ENCODE measurements around the gene PPP1R14D.

Gene PPP1R14D

GRCh38 chr15:40850576-40851112, 22.1 kb upstream of the PPP1R14D start:
- no peak for FAIRE-seq

DNA sequence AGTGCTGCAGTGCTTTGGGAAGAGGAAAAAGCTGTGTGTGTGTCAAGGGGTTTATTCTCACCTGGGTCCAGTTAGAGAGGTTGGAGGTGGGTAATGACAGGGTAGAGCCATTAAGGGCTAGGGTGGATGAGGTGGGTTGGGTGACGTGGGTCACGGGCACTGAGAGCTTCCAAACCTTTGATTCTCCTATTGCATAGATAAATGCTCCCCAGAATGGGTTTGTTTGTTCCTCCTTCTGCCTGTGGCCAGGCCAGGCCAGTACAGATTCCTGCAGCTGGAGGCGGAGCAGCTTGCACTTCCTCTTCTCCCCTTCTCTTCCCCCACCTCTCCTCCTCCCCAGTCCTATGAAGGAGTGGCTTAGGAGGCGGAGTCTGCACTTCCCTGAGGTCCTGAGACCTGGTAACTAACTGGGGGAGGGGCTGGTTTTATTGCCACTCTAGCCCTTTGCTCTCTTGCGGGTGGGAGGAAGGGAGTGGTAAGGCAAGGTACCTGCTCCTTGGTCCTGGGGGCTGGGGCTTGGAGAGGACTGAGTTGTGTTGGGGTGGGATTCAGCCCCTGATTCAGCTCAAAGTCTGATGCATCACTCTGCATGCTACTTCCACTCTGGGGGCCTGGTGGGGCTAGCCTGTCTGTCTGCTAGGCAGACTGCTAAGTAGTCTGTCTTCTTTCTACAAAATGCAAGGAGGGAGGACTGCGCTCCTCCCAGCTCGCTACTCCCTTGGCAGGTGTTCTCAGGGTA, 18.9 kb upstream of the PPP1R14D start:
- FAIRE-seq = no peak

DNA sequence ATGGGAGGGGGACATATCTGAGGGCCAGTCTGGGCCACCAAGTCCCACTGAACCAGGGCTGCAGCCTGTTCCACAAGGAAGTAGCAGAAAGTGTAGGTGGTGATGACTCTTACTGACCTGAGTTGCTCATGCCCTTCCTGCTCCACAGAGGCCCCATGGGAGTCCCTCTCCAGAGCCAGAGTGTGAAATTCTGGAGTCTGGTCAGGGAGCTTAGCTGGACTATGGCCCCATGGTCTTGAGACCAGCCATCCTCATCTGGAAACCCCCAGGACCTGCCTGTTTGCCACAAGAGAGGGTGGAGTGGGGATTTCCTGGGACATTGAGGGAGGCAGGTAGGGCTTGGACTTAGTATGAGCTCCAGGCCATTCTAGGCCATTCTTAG, 18.3 kb upstream of the PPP1R14D start:
- no peak for FAIRE-seq

- no peak for FAIRE-seq
Measured at GRCh38 chr15:40845511-40846284, 17.2 kb upstream of the PPP1R14D start.

DNA sequence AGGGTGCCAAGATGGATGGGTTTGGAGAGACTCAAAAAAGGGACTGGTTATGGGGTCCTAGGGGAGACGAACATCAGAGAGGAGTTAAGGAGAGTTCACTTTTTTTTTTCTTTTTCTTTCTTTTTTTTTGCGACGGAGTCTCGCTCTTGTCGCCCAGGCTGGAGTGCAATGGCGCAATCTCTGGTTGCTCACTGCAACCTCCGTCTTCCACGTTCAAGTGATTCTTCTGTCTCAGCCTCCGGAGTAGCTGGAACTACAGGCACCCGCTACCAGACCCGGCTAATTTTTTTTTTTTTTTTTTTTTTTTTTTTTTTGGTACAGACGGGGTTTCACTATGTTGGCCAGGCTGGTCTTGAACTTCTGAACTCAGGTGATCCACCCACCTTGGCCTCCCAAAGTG, 16.5 kb upstream of the PPP1R14D start:
- no peak for FAIRE-seq

DNA sequence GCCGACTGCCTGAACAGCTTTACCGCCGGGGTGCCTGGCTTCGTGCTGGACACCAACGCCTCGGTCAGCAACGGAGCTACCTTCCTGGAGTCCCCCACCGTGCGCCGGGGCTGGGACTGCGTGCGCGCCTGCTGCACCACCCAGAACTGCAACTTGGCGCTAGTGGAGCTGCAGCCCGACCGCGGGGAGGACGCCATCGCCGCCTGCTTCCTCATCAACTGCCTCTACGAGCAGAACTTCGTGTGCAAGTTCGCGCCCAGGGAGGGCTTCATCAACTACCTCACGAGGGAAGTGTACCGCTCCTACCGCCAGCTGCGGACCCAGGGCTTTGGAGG, 16.2 kb upstream of the PPP1R14D start:
- FAIRE-seq = no peak

GRCh38 chr15:40843885-40844695, 15.6 kb upstream of the PPP1R14D start, which contains the start of gene SPINT1:
TSS of gene SPINT1 (plus strand) at chr15:40844048. CDS start at chr15:40844555, 507 bp downstream.
- no peak for FAIRE-seq

DNA sequence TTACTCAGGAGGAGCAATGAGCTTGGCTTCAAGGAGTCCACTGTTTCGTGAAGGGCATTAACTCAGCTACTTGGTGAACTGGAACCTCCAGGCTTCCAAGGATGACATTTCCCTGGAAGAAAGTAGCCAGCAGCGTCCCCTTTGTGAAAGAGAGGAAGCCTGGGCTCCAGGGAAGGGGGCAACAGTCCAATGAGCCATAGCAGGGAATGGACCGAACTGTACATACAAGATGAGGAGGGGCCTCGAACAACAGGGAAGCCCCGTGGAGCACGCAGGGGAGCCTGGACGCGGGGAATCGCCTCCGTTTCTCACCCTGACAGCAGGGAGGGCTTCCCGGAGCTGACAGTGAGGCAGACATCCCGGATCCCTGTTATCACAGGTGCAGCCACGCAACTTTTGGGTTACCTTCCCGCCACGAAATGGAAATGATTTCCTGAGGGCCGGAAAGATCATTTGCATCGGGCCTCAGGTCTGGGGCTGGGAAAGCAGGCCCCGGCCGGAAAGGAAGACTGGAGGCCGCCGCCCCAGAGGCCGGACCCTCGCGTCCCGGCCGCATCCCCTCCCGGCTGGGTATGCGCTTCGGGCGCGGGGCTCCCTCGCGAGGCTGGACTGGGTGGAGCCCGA, 14.9 kb upstream of the PPP1R14D start:
- no peak for FAIRE-seq

- no peak for FAIRE-seq
Measured at GRCh38 chr15:40841741-40842140, 13.2 kb upstream of the PPP1R14D start.

- FAIRE-seq = no peak
Measured at GRCh38 chr15:40838756-40839155, 10.2 kb upstream of the PPP1R14D start.

DNA sequence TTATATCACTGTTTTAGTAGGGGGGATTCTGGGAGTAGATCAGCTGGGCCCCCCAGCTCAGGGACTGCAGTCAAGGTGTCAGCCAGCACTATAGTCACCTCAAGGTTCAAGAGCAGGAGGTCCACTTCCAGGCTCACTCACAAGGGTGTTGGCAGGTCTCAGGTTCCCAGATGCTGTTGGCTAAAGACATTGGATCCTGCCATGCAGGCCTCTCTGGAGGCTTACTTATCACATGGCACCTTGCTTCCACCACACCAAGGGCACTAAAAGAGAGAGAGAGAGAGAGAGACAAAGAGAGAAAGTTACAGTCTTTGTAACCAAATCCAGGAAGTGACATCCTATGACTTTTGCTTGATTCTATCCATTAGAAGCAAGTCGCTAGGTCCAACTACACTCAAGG, 7.5 kb upstream of the PPP1R14D start:
- FAIRE-seq = no peak

GRCh38 chr15:40832903-40833302, 4.4 kb upstream of the PPP1R14D start:
- no peak for FAIRE-seq

DNA sequence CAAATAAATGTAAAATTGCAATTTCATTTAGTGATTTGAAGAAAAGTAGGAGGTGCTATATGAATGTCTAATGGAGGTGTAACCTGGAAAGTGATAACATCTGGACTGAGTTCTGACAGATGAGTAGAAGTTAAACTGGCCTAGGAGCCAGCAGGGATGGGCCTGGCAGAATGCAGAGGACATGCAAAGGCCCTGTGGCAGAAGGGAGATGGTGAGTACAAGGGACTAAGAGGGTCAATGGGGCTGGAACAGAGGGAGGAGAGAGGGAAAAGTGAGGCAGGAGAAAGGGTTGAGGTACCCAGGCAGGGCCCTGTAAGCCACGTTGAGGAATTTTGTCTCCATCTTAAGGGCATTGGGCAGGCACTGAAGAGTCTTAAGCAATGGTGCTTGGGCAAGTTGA, 3.4 kb upstream of the PPP1R14D start:
- FAIRE-seq = no peak

- no peak for FAIRE-seq
Measured at GRCh38 chr15:40830884-40831283, 2.4 kb upstream of the PPP1R14D start.

- FAIRE-seq = no peak
Measured at GRCh38 chr15:40829115-40829514, 607 bp upstream of the PPP1R14D start.

- FAIRE-seq = no peak
Measured at GRCh38 chr15:40826423-40827075, 2.0 kb downstream of the PPP1R14D start.

DNA sequence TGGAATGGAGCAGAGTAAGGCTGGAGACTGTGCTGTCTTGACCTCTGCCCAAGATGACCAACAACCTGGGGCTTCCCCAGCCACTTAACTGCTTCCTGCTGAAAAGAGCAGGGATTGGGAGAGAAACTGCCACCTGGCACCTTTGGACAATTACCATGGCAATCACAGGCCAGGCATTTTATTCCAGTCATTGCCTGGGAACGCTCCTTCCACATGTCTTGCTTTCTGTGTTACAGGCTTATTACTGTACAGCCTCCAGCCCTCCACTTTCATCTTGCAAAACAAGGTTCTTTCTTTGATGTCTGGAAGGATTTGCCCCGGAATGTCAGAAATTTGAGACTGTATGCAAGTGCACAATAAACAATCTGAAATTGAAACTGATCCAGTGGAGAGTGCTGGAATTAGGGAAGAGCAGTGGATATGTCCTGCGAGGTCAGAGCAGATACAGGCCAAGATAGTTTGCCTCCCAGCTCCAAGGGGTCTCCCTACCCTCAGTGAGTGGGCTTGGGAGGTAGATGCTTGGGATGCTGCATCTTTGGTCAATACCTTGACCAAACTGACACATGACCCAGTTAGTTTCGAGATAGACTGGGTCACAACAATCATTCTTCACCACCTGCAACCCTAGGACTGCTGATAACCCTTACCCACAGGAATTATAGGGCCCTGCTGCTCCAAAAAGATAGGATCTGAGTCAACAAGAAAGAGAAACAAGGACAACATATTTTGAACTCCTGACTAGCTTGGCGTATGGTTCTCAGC, 2.7 kb downstream of the PPP1R14D start:
- peak; percentile 49 for FAIRE-seq

DNA sequence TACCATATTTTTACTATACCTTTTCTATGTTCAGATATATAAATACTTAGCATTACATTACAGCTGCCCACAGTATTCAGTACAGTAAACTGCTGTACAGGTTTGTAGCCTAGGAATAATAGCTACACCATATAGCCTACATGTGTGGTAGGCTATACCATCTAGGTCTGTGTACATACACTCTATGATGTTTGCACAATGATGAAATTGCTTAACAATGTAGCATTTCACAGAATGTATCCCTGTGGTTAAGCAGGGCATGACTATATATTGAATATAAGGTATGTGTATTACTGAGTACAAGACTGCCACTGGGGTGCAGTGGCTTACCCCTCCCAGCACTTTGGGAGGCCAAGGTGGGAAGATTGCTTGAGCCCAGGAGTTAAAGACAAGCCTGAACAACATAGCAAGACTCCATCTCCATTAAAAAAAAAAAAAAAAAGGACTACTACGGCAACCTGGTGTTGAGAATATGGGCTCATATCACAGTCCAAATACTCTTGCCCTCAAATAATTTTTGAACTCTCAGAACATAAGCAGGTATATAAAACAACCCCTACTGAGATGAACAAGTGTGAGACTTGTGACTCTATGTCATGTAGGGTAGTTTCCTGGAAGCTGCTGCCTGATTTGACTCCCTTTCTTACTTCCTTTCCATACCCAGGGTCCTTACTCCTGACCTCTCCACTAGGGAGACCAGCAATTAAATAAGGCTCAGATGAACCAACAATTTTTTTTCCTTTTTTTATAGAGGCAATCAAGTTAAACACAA, 4.8 kb downstream of the PPP1R14D start:
- no peak for FAIRE-seq

DNA sequence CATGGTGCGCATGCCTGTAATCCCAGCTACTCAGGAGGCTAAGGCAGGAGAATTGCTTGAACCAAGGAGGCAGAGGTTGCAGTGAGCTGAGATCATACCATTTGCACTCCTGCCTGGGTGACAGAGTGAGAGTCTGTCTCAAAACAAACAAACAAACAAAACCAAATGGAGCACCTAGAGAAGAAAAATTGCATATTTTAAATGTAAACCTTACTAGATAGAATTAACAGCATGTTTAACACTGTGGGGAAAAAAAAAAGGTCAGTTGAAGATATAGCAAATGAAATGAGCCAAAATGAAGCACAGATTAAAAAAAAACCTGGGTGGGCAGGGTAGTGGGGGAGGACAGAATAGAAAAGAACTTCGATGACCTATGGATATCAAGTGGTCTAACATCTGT, 7.3 kb downstream of the PPP1R14D start:
- no peak for FAIRE-seq

DNA sequence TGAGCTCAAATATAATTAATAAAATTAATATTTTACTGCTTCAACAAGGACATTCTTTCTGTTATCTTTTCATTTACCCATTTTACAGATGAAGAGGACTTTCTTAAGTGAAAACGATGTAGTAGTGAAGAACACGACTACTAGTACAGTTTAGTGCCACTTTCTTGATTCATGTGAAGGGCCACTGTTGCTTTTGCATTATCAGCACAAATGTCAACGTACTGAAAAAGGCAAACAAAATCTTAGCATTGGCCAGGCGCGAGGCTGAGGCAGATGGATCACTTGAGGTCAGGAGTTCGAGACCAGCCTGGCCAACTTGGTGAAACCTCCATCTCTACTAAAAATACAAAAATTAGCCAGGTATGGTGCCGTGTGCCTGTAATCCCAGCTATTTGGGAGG, 9.5 kb downstream of the PPP1R14D start:
- no peak for FAIRE-seq
